HepG2 (cell line): ENCODE measurements around the gene HPRT1. TPM values are rescaled to one million over a fixed set of nuclear protein-coding genes. Genes with fewer than 3 reads are reported as not detected.
A peak's percentile ranks its signal among the peaks of the same experiment; 100 is the strongest.

Experiments used
- ATAC-seq: fragments of 200-7000 bp; cut with Tn5 transposase; 3 replicates; pipeline ENCODE4 v1.9.1; 2020; ENCODE audit warnings: mild to moderate bottlenecking, moderate library complexity
- BruUV-seq: library from RNA; stranded (reverse); fragments of 400-500 nt; replicated peaks from 2 replicates; lab custom pipeline; 2021; lab: Mats Ljungman, UMichigan
- CTCF ChIA-PET: fragments of 300-600 bp; formaldehyde crosslinking; extraction: SDS; loops from one replicate; lab custom pipeline; 2021; ENCODE audit warnings: low total read pairs, inconsistent platforms, low intra/inter-chr PET ratio; lab: Yijun Ruan, JAX
- POLR2A ChIA-PET: fragments of 350-600 bp; sonication (Branson Sonifier 250); formaldehyde crosslinking; loops from one replicate; lab custom pipeline; 2020; ENCODE audit warnings: antibody characterized with exemption, inconsistent platforms; lab: Yijun Ruan, JAX
- DNase-seq: peaks from one replicate; pipeline ENCODE4 v3.0.0-alpha.2; 2015; ENCODE audit warnings: low spot score
- FAIRE-seq: peaks from 3 replicates; lab custom pipeline; 2011; peaks lifted over from hg19 to GRCh38; lab: Jason Lieb, UNC
- H2AFZ ChIP-seq: one replicate; pipeline ENCODE4 v1.6.1; 2011; ENCODE audit warnings: low read length, inconsistent platforms
- H3K27ac ChIP-seq: fragments of 300-600 bp; 3 replicates; pipeline ENCODE4 v1.8.0; 2011; ENCODE audit warnings: mixed run types, mild to moderate bottlenecking, mixed read lengths, low read length, inconsistent platforms; ENCODE audit not compliant: insufficient read depth; ENCODE audit errors: extremely low read length
- H3K27me3 ChIP-seq, 2 experiments: fragments of 200-600 bp in 1 of 2; 2 replicates in 1 of 2; 3 replicates in 1 of 2; pipeline versions ENCODE4 v1.6.0 to v1.8.0; 2011; ENCODE audit warnings: low read length in 2 of 2, mild to moderate bottlenecking in 2 of 2, moderate library complexity in 2 of 2, inconsistent platforms in 1 of 2; ENCODE audit not compliant: insufficient read depth in 2 of 2, control insufficient read depth in 1 of 2
- H3K36me3 ChIP-seq, 2 experiments: fragments of 200-600 bp in 1 of 2; replicated peaks in 1 of 2; 2 replicates in 1 of 2; 3 replicates in 1 of 2; pipeline versions ENCODE4 v1.5.1 to v1.8.0; 2011; ENCODE audit warnings: low read length in 2 of 2, inconsistent platforms in 1 of 2; ENCODE audit not compliant: insufficient read depth in 2 of 2, control insufficient read depth in 1 of 2
- H3K4me1 ChIP-seq: 2 replicates; pipeline ENCODE4 v1.5.1; 2012; ENCODE audit warnings: low read length, inconsistent platforms; ENCODE audit not compliant: insufficient read depth
- H3K4me2 ChIP-seq: 2 replicates; pipeline ENCODE4 v1.6.0; 2011; ENCODE audit warnings: low read depth, low read length, inconsistent platforms
- H3K4me3 ChIP-seq, 3 experiments: fragments of 200-600 bp in 1 of 3; sonication (generic), shearing (Covaris generic) in 1 of 3; replicated peaks in 1 of 3; 2 replicates each; pipeline ENCODE4 v1.5.1; 2011 to 2016; ENCODE audit warnings: low read length in 3 of 3, inconsistent platforms in 2 of 3, low read depth in 2 of 3, mild to moderate bottlenecking in 2 of 3, control low read depth in 1 of 3, mixed read lengths in 1 of 3; ENCODE audit not compliant: insufficient read depth in 1 of 3
- H3K79me2 ChIP-seq: one replicate; pipeline ENCODE4 v1.6.1; 2011; ENCODE audit warnings: low read length, inconsistent platforms; ENCODE audit not compliant: insufficient read depth
- H3K9ac ChIP-seq: 2 replicates; pipeline ENCODE4 v1.6.0; 2011; ENCODE audit warnings: mild to moderate bottlenecking, low read depth, low read length, inconsistent platforms; ENCODE audit not compliant: insufficient read depth
- H3K9me3 ChIP-seq: 2 replicates; pipeline ENCODE4 v1.5.1; 2012; ENCODE audit warnings: mild to moderate bottlenecking, low read length
- H4K20me1 ChIP-seq: 2 replicates; pipeline ENCODE4 v1.6.0; 2011; ENCODE audit warnings: inconsistent platforms, mild to moderate bottlenecking, low read length, moderate library complexity; ENCODE audit not compliant: insufficient read depth
- AKNA ChIP-seq: sonication (generic); formaldehyde crosslinking; IDR thresholded peaks from 2 replicates; pipeline ENCODE4 v1.4.0; 2020; ENCODE audit warnings: missing genetic modification reagents, borderline replicate concordance
- ATF2 ChIP-seq: sonication (generic); formaldehyde crosslinking; IDR thresholded peaks from 2 replicates; pipeline ENCODE4 v1.4.0; 2020; ENCODE audit warnings: missing genetic modification reagents
- CHD2 ChIP-seq: IDR thresholded peaks from 2 replicates; pipeline ENCODE4 v1.6.1; 2011; ENCODE audit warnings: low read depth, low read length, improper control_type of control experiment
- ESRRA ChIP-seq: sonication (generic); formaldehyde crosslinking; IDR thresholded peaks from 2 replicates; pipeline ENCODE4 v1.5.1; 2020; ENCODE audit warnings: mild to moderate bottlenecking, low read depth, missing genetic modification reagents
- HHEX ChIP-seq: IDR thresholded peaks from 2 replicates; pipeline ENCODE4 v1.6.1; 2016; ENCODE audit warnings: control low read depth
- YY1 ChIP-seq: IDR thresholded peaks from 2 replicates; pipeline ENCODE4 v1.6.1; 2011; ENCODE audit warnings: low read length, low read depth, moderate library complexity, mild to moderate bottlenecking; ENCODE audit not compliant: insufficient read depth, insufficient replicate concordance
- ZNF12 ChIP-seq: sonication (generic); formaldehyde crosslinking; IDR thresholded peaks from 2 replicates; pipeline ENCODE4 v1.5.0; 2020; ENCODE audit warnings: missing genetic modification reagents
- ZNF644 ChIP-seq: IDR thresholded peaks from 2 replicates; pipeline ENCODE4 v1.6.1; 2016; ENCODE audit warnings: low read depth
- ZNF768 ChIP-seq: sonication (generic); formaldehyde crosslinking; IDR thresholded peaks from 2 replicates; pipeline ENCODE4 v1.4.0; 2020; ENCODE audit warnings: missing genetic modification reagents
- WGBS: methylation state at CpG from one replicate; pipeline ENCODE4 v1.1.6; 2017; ENCODE audit warnings: low lambda C conversion rate; 5-methylcytosine and 5-hydroxymethylcytosine counted together
- in situ Hi-C: cut with HindIII; loops from 2 replicates; pipeline ENCODE4 v1.10.0; 2017; ENCODE audit warnings: low pct_unique_long_range_greater_than_20kb; ENCODE audit not compliant: extremely low pct_ligation_motif_present
- intact Hi-C: fragments of 100-400 bp; cut with micrococcal nuclease; formaldehyde crosslinking; loops from one replicate; pipeline ENCODE4 v1.10.0; 2022; ENCODE audit not compliant: unreplicated experiment
- polyA plus RNA-seq, 8 experiments: library from polyadenylated mRNA; depleted of rRNA in 3 of 8; stranded (reverse) in 7 of 8; unstranded in 1 of 8; fragments of >200 nt; fragmentation: Illumina TruSeq in 4 of 8; extraction: Trizol in 4 of 8; gene quantifications; 2 replicates each; pipeline versions ENCODE4 v1.2.1 to v1.2.3, GENCODE V29; 2011 to 2016; ENCODE audit warnings: low read depth in 4 of 8, missing spikeins in 1 of 8, mixed read lengths in 1 of 8; ENCODE audit not compliant: insufficient read depth in 1 of 8
- total RNA-seq, 5 experiments: library from RNA; depleted of rRNA; stranded (reverse); fragments of >200 nt; fragmentation: Illumina TruSeq; extraction: Trizol; gene quantifications; 2 replicates each; pipeline ENCODE4 v1.2.3, GENCODE V29; 2016; ENCODE audit warnings: low read depth in 1 of 5

Gene HPRT1
- total and polyA plus RNA-seq, 2 of the 13 experiments (the other 11 are each of a cell fraction or from before 2014, with no cell fraction given), result 4.6 to 25.2 TPM

DNA sequence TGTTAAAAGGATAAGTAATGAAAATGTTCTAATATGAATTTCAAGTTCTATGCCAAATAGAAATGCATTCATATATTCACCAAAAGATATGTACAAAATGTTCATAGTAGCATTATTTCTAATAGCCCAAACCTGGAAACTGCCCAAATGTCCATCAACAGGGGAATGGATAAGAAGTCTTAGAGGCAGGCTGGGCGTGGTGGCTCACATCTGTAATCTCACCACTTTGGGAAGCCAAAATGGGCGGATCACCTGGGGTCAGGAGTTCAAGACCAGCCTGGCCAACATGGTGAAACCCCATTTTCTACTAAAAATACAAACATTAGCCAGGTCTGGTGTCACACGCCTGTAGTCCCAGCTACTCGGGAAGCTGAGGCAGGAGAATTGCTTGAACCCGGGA is 2.3 kb upstream of the HPRT1 start (continued):
- TF ChIP-seq ESRRA (CRISPR knock-in tag) (no peak), AKNA (no peak)

- intact Hi-C loops (no loop called here), in situ Hi-C loops (no loop called here)
- Histone ChIP-seq H3K9ac (peak overlapping the region; percentile 56; the same call in 1 of the 2 replicates), H2AFZ (no peak overlapping the region), H3K27ac (no peak overlapping the region), H3K4me1 (peaks cover 25% of the 10 kb centered on the region), H3K4me3 (peak overlapping the region; percentile 40 to 72 (median 62); a peak in 5 of 6 replicates), H3K36me3 (no peaks in the 10 kb centered on the region), H3K79me2 (peaks cover 24% of the 10 kb centered on the region), H3K4me2 (peak overlapping the region; percentile 67), H3K27me3 (no peaks in the 10 kb centered on the region), H3K9me3 (no peaks in the 10 kb centered on the region), H4K20me1 (peaks cover 2% of the 10 kb centered on the region; the same call in 1 of the 2 replicates)
- no CpG with 5 or more reads among the region's 12 CpGs for WGBS
- no peak for TF ChIP-seq HHEX (CRISPR knock-in tag)
- TF ChIP-seq ZNF768 (CRISPR knock-in tag), result no peak
- TF ChIP-seq ZNF12 (CRISPR knock-in tag), result no peak
- no peak for TF ChIP-seq ATF2 (CRISPR knock-in tag)
- peak; percentile 8 for TF ChIP-seq YY1
- peak; percentile 60 for TF ChIP-seq CHD2
- 0 out of 2 replicates have a peak, but pooled peaks have one; percentile 13 for TF ChIP-seq ZNF644 (CRISPR knock-in tag)
- POLR2A ChIA-PET, result no interaction called here
- CTCF ChIA-PET, result no interaction called here
- DNase-seq, result peak; percentile 8
- BruUV-seq, result no TSS peak
- no peak for FAIRE-seq
- peak; percentile 60 for ATAC-seq
Measured at GRCh38 chrX:134459683-134460004, 321 bp upstream of the HPRT1 start.
